Left ventricle myocardium inferior (tissue), 1 donor: ENCODE results near the gene SMIM14. TPM values are rescaled to one million over a fixed set of nuclear protein-coding genes. Genes with fewer than 3 reads are reported as not detected.

Experiments
- DNase-seq: peaks from one replicate; pipeline ENCODE4 v3.0.0-alpha.2; 2020
- H3K27ac ChIP-seq: fragments of 200-600 bp; replicated peaks from 2 replicates; pipeline ENCODE4 v1.8.0; 2021
- H3K27me3 ChIP-seq: fragments of 200-600 bp; 2 replicates; pipeline ENCODE4 v1.8.0; 2021; ENCODE audit warnings: low read depth
- H3K36me3 ChIP-seq: fragments of 200-600 bp; 2 replicates; pipeline ENCODE4 v1.8.0; 2021
- H3K4me1 ChIP-seq: fragments of 200-600 bp; 2 replicates; pipeline ENCODE4 v1.8.0; 2021
- H3K4me3 ChIP-seq: fragments of 200-600 bp; 2 replicates; pipeline ENCODE4 v1.8.0; 2021; ENCODE audit warnings: mild to moderate bottlenecking, moderate library complexity
- H3K9me3 ChIP-seq: fragments of 200-600 bp; replicated peaks from 2 replicates; pipeline ENCODE4 v1.8.0; 2021
- intact Hi-C: fragments of 100-400 bp; cut with micrococcal nuclease; formaldehyde crosslinking; loops from one replicate; pipeline ENCODE4 v1.11.0; 2022
- total RNA-seq: library from RNA; stranded (reverse); fragmentation: NEBNext Ultra II Directional; extraction: Animal tissue kit (Norgen Biotek cat#: 25700); gene quantifications from one replicate; pipeline ENCODE4 v1.2.1, GENCODE V29; 2021
- TF ChIP-seq, protein P1 (sequence below): fragments of 200-600 bp; IDR thresholded peaks from 2 replicates; pipeline ENCODE4 v1.8.0; 2021; ENCODE audit warnings: antibody characterized with exemption, mild to moderate bottlenecking, borderline replicate concordance
- donor health status: DM: no; HTN: yes; CAD: no; lungs with severe emphysema.

SMIM14 gene
- total RNA-seq, 1 donor from 2014 or later, result 11.4 TPM

DNA sequence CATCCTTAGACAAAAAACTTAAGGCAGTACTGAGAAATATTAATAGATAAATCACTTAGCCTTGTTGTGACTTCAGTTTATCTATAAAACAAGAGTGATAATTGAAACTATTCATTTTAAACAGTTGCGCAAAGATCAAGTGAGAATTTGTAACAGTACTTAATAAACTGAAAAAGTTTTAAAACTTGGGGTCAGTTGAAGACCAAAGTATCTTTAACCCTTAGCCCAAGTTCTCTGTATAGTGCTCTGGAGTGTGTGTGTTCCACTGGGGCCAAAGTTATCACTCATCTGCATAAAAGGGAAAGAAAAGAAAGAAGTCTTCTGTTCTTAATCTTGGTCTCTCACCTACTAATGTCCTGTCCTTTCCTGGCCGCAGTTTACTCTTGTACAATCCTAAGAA, 11.3 kb downstream of the SMIM14 start:
- no peak for DNase-seq
- Histone ChIP-seq H3K36me3 (peaks cover 12% of the 10 kb centered on the region), H3K9me3 (no peaks in the 10 kb centered on the region), H3K4me3 (no peak overlapping the region), H3K27me3 (no peaks in the 10 kb centered on the region), H3K4me1 (peaks cover 13% of the 10 kb centered on the region), H3K27ac (no peak overlapping the region)
- intact Hi-C loops, result no loop called here
- TF ChIP-seq, protein P1, sequence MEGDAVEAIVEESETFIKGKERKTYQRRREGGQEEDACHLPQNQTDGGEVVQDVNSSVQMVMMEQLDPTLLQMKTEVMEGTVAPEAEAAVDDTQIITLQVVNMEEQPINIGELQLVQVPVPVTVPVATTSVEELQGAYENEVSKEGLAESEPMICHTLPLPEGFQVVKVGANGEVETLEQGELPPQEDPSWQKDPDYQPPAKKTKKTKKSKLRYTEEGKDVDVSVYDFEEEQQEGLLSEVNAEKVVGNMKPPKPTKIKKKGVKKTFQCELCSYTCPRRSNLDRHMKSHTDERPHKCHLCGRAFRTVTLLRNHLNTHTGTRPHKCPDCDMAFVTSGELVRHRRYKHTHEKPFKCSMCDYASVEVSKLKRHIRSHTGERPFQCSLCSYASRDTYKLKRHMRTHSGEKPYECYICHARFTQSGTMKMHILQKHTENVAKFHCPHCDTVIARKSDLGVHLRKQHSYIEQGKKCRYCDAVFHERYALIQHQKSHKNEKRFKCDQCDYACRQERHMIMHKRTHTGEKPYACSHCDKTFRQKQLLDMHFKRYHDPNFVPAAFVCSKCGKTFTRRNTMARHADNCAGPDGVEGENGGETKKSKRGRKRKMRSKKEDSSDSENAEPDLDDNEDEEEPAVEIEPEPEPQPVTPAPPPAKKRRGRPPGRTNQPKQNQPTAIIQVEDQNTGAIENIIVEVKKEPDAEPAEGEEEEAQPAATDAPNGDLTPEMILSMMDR, result no peak

- Histone ChIP-seq H3K27ac (no peak overlapping the region), H3K4me3 (no peak overlapping the region), H3K36me3 (peaks cover 12% of the 10 kb centered on the region), H3K4me1 (peaks cover 14% of the 10 kb centered on the region), H3K27me3 (no peaks in the 10 kb centered on the region), H3K9me3 (no peaks in the 10 kb centered on the region)
- no peak for DNase-seq
- intact Hi-C loops, result no loop called here
- TF ChIP-seq, protein P1, result no peak
Observed at GRCh38 chr4:39626913-39627312, 11.8 kb downstream of the SMIM14 start.

- no peaks in the 10 kb centered on the region for H3K9me3 ChIP-seq
- intact Hi-C loops, result no loop called here
- TF ChIP-seq, protein P1, result no peak
- H3K27ac ChIP-seq, result no peak overlapping the region
- H3K4me3 ChIP-seq, result no peak overlapping the region
- DNase-seq, result no peak
- peaks cover 21% of the 10 kb centered on the region for H3K4me1 ChIP-seq
- H3K27me3 ChIP-seq, result no peaks in the 10 kb centered on the region
- peaks cover 12% of the 10 kb centered on the region for H3K36me3 ChIP-seq
Observed at GRCh38 chr4:39626261-39626660, 12.4 kb downstream of the SMIM14 start.

- TF ChIP-seq, protein P1, result no peak
- intact Hi-C loops, result no loop called here
Observed at GRCh38 chr4:39621582-39621981, 17.1 kb downstream of the SMIM14 start.

GRCh38 chr4:39620551-39621313, 17.9 kb downstream of the SMIM14 start:
- TF ChIP-seq, protein P1, result no peak
- peak overlapping the region; percentile 14 for H3K27ac ChIP-seq
- peaks cover 4% of the 10 kb centered on the region for H3K36me3 ChIP-seq
- intact Hi-C loops, result no loop called here
- peaks cover 39% of the 10 kb centered on the region for H3K4me1 ChIP-seq
- no peak for DNase-seq
- H3K4me3 ChIP-seq, result no peak overlapping the region
- H3K27me3 ChIP-seq, result no peaks in the 10 kb centered on the region
- no peaks in the 10 kb centered on the region for H3K9me3 ChIP-seq

More at GRCh38 chr4:39621582-39621981, 17.1 kb downstream of the SMIM14 start:
- H3K4me3 ChIP-seq, result no peak overlapping the region
- DNase-seq, result no peak
- no peaks in the 10 kb centered on the region for H3K27me3 ChIP-seq
- peak overlapping the region; percentile 14 for H3K27ac ChIP-seq
- H3K9me3 ChIP-seq, result no peaks in the 10 kb centered on the region
- peaks cover 37% of the 10 kb centered on the region for H3K4me1 ChIP-seq
- H3K36me3 ChIP-seq, result peaks cover 8% of the 10 kb centered on the region
